C4-2B (cell line): ENCODE results near the gene MTMR1.

Experiments used
- ZFX ChIP-seq: fragments of 450-650 bp; IDR thresholded peaks from 2 replicates; pipeline ENCODE4 v1.6.1; 2017
- TF ChIP-seq, protein P1 (sequence below): fragments of 450-650 bp; conservative IDR thresholded peaks from 2 replicates; pipeline ENCODE4 v1.5.1; 2017; ENCODE audit warnings: mild to moderate bottlenecking

DNA sequence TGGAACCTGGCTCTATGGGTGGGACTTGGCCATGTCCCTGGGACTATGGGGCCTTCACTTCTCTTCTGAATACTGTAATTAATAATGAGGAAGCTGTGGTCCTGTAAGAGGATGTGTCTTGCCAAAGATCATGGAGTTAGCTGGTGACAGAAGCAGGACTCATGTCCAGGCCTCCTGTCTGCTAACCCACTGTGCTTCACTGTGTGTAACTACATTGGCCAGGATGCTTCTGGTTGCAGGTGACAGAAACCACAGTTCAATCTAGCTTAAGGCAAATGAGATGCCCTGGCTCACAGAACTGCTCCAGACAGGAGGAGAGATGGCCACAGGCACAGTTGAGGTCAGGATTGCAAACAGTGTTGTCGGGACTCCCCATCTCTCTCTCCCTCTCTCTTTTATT is 3.1 kb downstream of the MTMR1 start:
- TF ChIP-seq, protein P1, sequence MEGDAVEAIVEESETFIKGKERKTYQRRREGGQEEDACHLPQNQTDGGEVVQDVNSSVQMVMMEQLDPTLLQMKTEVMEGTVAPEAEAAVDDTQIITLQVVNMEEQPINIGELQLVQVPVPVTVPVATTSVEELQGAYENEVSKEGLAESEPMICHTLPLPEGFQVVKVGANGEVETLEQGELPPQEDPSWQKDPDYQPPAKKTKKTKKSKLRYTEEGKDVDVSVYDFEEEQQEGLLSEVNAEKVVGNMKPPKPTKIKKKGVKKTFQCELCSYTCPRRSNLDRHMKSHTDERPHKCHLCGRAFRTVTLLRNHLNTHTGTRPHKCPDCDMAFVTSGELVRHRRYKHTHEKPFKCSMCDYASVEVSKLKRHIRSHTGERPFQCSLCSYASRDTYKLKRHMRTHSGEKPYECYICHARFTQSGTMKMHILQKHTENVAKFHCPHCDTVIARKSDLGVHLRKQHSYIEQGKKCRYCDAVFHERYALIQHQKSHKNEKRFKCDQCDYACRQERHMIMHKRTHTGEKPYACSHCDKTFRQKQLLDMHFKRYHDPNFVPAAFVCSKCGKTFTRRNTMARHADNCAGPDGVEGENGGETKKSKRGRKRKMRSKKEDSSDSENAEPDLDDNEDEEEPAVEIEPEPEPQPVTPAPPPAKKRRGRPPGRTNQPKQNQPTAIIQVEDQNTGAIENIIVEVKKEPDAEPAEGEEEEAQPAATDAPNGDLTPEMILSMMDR, result no peak
- no peak for TF ChIP-seq ZFX
